IPS DF 4.7 (cell line): ENCODE data around the gene FAM228A.

ENCODE experiments used
- DNase-seq: peaks from one replicate; pipeline ENCODE4 v3.0.0-alpha.2; 2013; ENCODE audit warnings: low spot score; ENCODE audit errors: extremely low read depth

FAM228A gene

DNA sequence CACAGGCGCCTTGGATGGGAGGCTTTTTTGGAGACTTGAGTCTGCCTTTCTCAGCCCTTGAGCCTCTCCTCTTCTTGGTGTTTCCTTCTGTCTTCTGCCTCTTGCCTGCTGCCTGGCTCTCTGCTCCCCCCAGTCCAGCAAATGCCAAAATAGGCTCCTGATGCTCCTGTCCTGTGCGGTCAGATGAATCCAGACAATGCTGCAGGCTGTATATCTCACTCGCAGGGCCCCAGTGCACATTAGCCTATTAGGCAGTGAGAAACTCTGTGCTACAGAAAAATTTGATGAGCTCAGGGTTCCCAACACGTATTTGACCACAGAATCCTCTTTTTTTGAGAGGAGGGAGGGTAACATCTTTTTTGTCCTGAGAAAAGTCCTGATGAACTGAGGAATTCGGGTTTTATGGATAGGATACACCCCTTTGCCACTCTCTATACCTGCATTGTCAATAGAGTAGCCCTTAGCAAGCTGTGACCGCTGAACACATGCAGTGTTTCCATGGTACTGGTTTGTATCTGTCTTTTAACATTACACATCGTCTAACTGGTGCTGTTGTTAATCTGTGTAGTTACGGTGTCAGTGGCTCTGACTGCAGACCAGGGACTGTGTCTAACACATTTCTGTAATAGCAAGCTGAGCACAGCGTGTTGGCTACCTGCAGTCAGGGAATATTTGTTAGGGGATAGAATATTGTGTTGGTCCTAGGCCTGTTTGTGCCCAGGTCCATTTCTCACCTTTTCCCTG lies 50.8 kb downstream of the FAM228A start:
- no peak for DNase-seq

DNA sequence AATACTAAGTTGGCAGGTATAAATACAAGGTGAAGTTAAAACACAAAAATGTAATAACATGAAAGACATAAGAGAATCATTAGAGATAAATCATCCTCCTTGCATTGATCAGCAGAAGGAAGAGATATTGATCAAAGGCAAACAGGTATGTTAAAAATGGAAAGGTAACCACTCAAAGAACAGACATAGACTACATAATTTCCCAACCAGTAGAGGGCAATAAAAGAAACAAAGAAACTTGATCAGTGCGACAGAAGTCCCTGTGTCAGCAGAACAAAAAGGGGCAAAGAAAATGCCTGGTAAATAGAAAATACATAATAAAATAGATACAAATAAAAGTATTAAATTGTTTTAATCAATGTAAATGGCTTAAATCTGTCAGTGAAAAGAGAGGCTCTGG lies 53.6 kb downstream of the FAM228A start:
- no peak for DNase-seq

DNA sequence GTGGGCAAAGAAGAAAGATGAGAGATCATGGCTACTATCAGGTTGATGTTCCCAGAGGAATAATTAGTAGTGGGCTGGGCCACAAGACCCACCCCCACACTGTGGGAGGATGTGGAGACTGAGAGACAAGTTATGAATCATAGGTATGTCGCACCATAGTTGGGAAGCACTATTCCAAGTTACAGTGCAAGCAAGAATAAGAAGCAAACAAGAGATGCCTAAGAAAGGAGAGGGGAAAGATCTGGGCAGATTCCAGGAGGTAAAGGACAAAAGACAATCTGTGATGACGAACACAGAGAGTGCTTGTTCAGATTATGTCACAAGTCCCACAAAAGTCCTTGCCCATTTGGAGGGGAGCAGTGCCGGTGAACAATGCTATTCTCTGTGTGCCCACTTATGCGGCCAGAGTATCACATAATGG lies 56.6 kb downstream of the FAM228A start:
- DNase-seq = no peak

DNA sequence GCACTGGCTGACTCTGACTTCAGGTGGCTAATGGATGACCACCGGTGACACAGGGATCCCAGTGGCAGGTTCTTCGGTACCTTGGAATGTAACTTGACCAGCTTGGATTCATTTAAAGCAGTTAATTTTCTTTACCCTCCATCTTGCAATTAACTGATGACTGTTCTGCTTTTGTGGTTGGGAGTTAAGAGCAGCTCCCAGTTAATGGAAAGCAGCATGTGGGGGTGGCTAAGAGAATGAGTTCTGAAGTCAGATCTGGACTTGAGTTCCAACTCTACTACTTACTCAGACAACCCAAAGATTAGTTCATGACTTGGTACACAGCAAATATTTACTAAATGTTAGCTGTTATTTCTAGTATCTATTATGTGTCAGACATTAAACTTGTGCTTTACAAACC lies 58.5 kb downstream of the FAM228A start:
- no peak for DNase-seq

- no peak for DNase-seq
These were observed 62.5 kb downstream of the FAM228A start for GRCh38 chr2:24237313-24237712.

DNA sequence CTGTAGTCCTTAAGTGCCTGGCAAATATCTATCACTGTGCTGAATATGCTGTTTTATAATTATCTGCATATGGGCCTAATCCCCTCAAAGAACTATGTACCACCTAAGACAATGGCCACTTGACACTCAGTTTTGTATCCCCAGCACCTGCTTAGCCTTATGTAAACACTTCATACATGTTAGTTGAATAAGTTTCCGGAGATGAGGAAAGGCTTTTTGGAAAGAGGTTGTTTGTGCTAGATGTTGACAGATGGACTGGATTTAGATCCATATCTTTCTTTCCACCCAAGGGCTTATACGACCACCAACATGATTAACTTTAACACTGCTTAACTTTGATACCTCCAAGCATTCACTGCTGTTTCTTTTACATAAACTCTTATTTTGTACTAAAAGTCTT lies 63.3 kb downstream of the FAM228A start:
- no peak for DNase-seq

- DNase-seq = no peak
These were observed 64.7 kb downstream of the FAM228A start for GRCh38 chr2:24239553-24239952.
